WERI-Rb-1 (cell line): ENCODE results near the gene ATG13.
A peak's percentile ranks its signal among the peaks of the same experiment; 100 is the strongest.

Source experiments
- DNase-seq: peaks from one replicate; pipeline ENCODE4 v3.0.0-alpha.2; 2020
- H3K27ac ChIP-seq: fragments of 250-450 bp; sonication (Bioruptor Pico); 2 replicates; pipeline ENCODE4 v1.5.1; 2020; ENCODE audit warnings: mild to moderate bottlenecking, moderate library complexity
- H3K27me3 ChIP-seq: fragments of 250-450 bp; sonication (Bioruptor Pico); 2 replicates; pipeline ENCODE4 v1.5.1; 2021; ENCODE audit warnings: mild to moderate bottlenecking, low read depth, moderate library complexity; ENCODE audit not compliant: insufficient read depth, severe bottlenecking
- H3K36me3 ChIP-seq: fragments of 250-450 bp; sonication (Bioruptor Pico); 2 replicates; pipeline ENCODE4 v1.5.1; 2020; ENCODE audit warnings: mild to moderate bottlenecking, moderate library complexity
- H3K4me3 ChIP-seq: 2 replicates; pipeline ENCODE4 v1.5.1; 2011; ENCODE audit warnings: low read depth, mild to moderate bottlenecking, control low read depth, low read length
- H3K9me3 ChIP-seq: fragments of 250-450 bp; sonication (Bioruptor Pico); 2 replicates; pipeline ENCODE4 v1.5.1; 2021; ENCODE audit warnings: mild to moderate bottlenecking, moderate library complexity; ENCODE audit not compliant: severe bottlenecking
- CTCF ChIP-seq: IDR thresholded peaks from 2 replicates; pipeline ENCODE4 v1.5.1; 2011; ENCODE audit warnings: low read depth, mild to moderate bottlenecking, control low read depth, inconsistent platforms, low read length

ATG13 gene

GRCh38 chr11:46694607-46695006, 77.3 kb downstream of the ATG13 start:
- Histone ChIP-seq H3K4me3 (no peak overlapping the region), H3K27me3 (no peaks in the 10 kb centered on the region), H3K27ac (peak overlapping the region; percentile 34), H3K36me3 (peaks cover 11% of the 10 kb centered on the region), H3K9me3 (no peaks in the 10 kb centered on the region)
- DNase-seq = no peak
- no peak for TF ChIP-seq CTCF

- TF ChIP-seq CTCF = no peak
- Histone ChIP-seq H3K4me3 (no peak overlapping the region), H3K9me3 (no peaks in the 10 kb centered on the region), H3K36me3 (peaks cover 11% of the 10 kb centered on the region), H3K27me3 (no peaks in the 10 kb centered on the region), H3K27ac (no peak overlapping the region)
- DNase-seq = no peak
These were observed 78.2 kb downstream of the ATG13 start for GRCh38 chr11:46695345-46696211.

GRCh38 chr11:46696212-46696558, 78.8 kb downstream of the ATG13 start:
- Histone ChIP-seq H3K9me3 (no peaks in the 10 kb centered on the region), H3K27ac (no peak overlapping the region), H3K27me3 (no peaks in the 10 kb centered on the region), H3K4me3 (no peak overlapping the region), H3K36me3 (peaks cover 11% of the 10 kb centered on the region)
- no peak for DNase-seq
- no peak for TF ChIP-seq CTCF

- TF ChIP-seq CTCF = no peak
- no peak for DNase-seq
- Histone ChIP-seq H3K36me3 (peaks cover 18% of the 10 kb centered on the region), H3K27me3 (no peaks in the 10 kb centered on the region), H3K4me3 (no peak overlapping the region), H3K9me3 (no peaks in the 10 kb centered on the region), H3K27ac (no peak overlapping the region)
These were observed 80.0 kb downstream of the ATG13 start for GRCh38 chr11:46697303-46697702.

GRCh38 chr11:46697723-46698122, 80.4 kb downstream of the ATG13 start:
- no peaks in the 10 kb centered on the region for H3K27me3 ChIP-seq
- no peak for TF ChIP-seq CTCF
- peaks cover 22% of the 10 kb centered on the region for H3K36me3 ChIP-seq
- H3K4me3 ChIP-seq = no peak overlapping the region
- H3K9me3 ChIP-seq = no peaks in the 10 kb centered on the region
- no peak overlapping the region for H3K27ac ChIP-seq
- DNase-seq = no peak

- DNase-seq = no peak
- Histone ChIP-seq H3K4me3 (no peak overlapping the region), H3K9me3 (no peaks in the 10 kb centered on the region), H3K36me3 (peaks cover 30% of the 10 kb centered on the region), H3K27ac (no peak overlapping the region), H3K27me3 (no peaks in the 10 kb centered on the region)
- no peak for TF ChIP-seq CTCF
These were observed 81.2 kb downstream of the ATG13 start for GRCh38 chr11:46698597-46698996.
